ENCODE measurements around the gene RNF13.

Gene RNF13

DNA sequence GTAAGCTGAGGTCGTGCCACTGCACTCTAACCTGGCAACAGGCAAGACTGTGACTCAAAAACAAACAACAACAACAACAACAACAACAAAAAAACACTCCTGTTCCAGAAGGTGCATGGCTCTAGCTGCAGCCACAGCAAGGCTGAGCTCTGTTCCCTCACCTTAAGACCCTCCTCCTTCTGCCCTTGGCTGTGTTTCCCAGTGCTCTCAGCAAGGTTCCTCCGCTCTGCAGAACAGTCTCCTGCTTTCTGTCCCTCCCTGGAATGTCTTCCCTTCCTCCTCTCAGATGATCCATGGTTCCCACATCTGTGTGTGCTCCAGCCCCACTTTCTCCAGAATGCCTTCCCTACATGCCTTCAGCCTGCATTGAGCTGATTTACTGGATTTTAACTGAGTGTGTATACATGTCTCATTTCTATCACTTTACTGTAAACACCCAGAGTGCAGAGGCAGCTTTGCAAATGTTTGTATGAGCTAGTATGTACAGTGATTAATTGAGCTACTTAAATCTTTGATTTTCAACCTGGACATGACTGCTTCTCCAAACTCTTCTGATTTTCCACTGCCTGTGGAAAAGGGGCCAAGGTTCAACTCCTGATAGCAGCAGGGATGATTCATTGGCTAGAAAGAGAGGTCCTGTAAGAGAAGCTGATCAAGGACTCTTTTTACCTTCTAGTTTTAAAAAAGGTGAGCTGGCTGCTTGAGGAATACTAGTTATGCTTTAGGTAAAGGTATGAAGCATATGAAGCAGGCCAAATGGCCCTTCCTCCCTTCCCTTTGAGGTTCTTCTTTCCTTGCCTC is 35.4 kb upstream of the RNF13 start:
- no peaks in the 10 kb centered on the region for H3K27me3 ChIP-seq (ENCODE audit: control insufficient read depth, insufficient read depth, low read length)
- H3K4me3 ChIP-seq (ENCODE audit: low read length): no peak overlapping the region
- H3K27ac ChIP-seq (ENCODE audit: low read length): no peak overlapping the region
- DNase-seq (ENCODE audit: low read depth, low spot score): no peak
- no peaks in the 10 kb centered on the region for H3K4me1 ChIP-seq (ENCODE audit: control insufficient read depth, insufficient read depth, low read length)
- no CpG with 5 or more reads among the region's 2 CpGs for WGBS (ENCODE audit: insufficient coverage, insufficient read length)
- H3K36me3 ChIP-seq (ENCODE audit: control insufficient read depth, insufficient read depth, low read length): no peaks in the 10 kb centered on the region
- H3K9me3 ChIP-seq (ENCODE audit: control insufficient read depth, insufficient read depth, low read length): no peaks in the 10 kb centered on the region

DNA sequence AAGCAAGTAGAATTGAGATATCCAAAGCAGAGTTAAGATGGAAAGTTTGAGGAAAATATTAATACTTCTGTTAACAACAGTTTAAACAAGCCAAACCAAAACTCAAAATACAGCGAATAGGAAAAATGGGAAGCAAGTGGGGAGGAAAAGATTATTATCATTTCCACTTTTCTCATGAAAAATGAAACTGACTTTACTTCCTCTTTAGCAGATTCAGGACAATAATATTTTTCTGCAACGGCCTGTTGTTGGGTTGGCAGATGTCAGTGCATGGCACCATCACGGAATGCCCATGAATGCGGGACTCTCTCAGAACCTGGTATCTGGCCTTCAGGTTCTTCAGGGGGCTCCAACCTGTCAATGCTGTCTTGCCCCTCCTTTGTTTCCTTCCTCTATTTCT is 31.8 kb upstream of the RNF13 start:
- H3K27me3 ChIP-seq (ENCODE audit: control insufficient read depth, insufficient read depth, low read length): no peaks in the 10 kb centered on the region
- no peak overlapping the region for H3K27ac ChIP-seq (ENCODE audit: low read length)
- DNase-seq (ENCODE audit: low read depth, low spot score): no peak
- H3K4me3 ChIP-seq (ENCODE audit: low read length): no peak overlapping the region
- H3K4me1 ChIP-seq (ENCODE audit: control insufficient read depth, insufficient read depth, low read length): no peaks in the 10 kb centered on the region
- H3K9me3 ChIP-seq (ENCODE audit: control insufficient read depth, insufficient read depth, low read length): no peaks in the 10 kb centered on the region
- WGBS (ENCODE audit: insufficient coverage, insufficient read length): no CpG with 5 or more reads among the region's 4 CpGs
- H3K36me3 ChIP-seq (ENCODE audit: control insufficient read depth, insufficient read depth, low read length): no peaks in the 10 kb centered on the region

DNA sequence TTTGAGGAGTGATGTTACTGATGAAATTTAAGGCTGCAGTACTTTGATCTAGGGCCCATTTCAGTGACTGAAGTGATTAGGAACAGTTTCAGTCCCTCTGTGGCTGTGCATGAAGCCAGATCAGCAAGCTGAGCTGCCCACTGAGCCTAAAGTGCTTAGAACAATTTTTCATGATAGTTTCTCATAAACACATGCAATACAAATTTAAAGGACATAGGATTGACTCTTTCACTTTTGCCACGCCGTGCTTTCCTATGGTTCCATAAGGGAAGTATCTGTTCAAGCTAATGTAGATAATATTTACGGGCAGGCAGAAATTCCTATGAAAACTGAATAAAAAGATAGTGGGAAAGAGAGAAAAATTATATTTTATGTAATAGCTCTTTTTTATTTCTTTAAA is 31.3 kb upstream of the RNF13 start:
- no CpG with 5 or more reads among the region's 3 CpGs for WGBS (ENCODE audit: insufficient coverage, insufficient read length)
- no peak overlapping the region for H3K4me3 ChIP-seq (ENCODE audit: low read length)

DNA sequence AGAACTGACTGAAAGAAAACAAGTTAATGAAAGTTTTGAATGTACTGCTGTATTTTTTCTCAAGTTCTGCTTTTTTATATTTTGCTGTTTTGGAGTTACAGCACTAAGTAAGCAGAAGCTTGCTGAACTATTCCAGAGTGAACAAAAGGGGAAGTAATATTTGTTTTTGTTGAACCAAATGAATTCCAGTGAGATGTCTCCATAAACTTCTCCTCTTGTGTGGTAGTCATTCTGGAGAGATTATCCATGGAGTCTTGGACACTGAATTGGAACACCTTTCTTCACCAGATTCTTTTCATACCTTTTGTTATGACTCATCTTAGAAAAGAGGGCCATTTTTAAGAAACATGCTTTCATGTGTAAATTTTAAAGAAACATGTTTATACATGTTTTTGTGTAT is 29.4 kb upstream of the RNF13 start:
- no peak for DNase-seq (ENCODE audit: low read depth, low spot score)

More for the DNA sequence above, 31.3 kb upstream of the RNF13 start:
- Histone ChIP-seq H3K27me3 (ENCODE audit: control insufficient read depth, insufficient read depth, low read length) (no peaks in the 10 kb centered on the region), H3K4me1 (ENCODE audit: control insufficient read depth, insufficient read depth, low read length) (no peaks in the 10 kb centered on the region), H3K27ac (ENCODE audit: low read length) (no peak overlapping the region), H3K9me3 (ENCODE audit: control insufficient read depth, insufficient read depth, low read length) (no peaks in the 10 kb centered on the region), H3K36me3 (ENCODE audit: control insufficient read depth, insufficient read depth, low read length) (no peaks in the 10 kb centered on the region)
- no peak for DNase-seq (ENCODE audit: low read depth, low spot score)

DNA sequence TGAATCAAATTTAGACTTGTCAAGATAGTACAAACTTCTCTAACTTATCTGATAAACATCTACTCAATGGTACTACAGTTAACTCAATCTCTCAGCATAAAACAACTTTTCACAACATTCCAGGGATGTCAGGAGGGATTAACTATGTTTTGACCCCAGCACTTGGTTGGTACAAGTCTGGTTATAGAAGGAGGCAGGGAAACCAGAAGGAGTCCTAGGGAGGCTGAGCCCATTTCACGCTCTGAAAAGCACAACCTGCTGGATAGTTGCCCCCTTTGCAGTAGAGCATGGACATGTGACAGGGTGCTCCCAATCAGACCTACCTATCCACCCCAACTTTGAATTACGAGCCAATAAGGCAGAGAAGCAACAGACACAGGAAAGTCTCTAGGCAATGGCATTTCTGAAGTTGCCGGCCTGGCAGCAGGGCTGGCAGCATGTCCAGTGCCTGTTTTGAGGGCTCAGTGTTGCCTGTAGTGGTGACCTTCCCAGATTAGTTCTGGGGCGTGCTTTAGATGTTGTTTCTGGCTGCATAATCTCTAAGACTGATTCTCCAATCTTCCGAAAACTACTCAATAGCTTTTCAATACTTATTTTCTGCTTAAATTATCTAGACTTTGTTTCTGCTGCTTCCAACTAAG is 28.8 kb upstream of the RNF13 start:
- no peaks in the 10 kb centered on the region for H3K27me3 ChIP-seq (ENCODE audit: control insufficient read depth, insufficient read depth, low read length)
- no CpG with 5 or more reads among the region's 5 CpGs for WGBS (ENCODE audit: insufficient coverage, insufficient read length)
- no peaks in the 10 kb centered on the region for H3K4me1 ChIP-seq (ENCODE audit: control insufficient read depth, insufficient read depth, low read length)
- H3K36me3 ChIP-seq (ENCODE audit: control insufficient read depth, insufficient read depth, low read length): no peaks in the 10 kb centered on the region
- H3K4me3 ChIP-seq (ENCODE audit: low read length): no peak overlapping the region
- no peak for DNase-seq (ENCODE audit: low read depth, low spot score)
- H3K9me3 ChIP-seq (ENCODE audit: control insufficient read depth, insufficient read depth, low read length): no peaks in the 10 kb centered on the region
- no peak overlapping the region for H3K27ac ChIP-seq (ENCODE audit: low read length)

More for the DNA sequence above, 29.4 kb upstream of the RNF13 start:
- Histone ChIP-seq H3K27ac (ENCODE audit: low read length) (no peak overlapping the region), H3K4me3 (ENCODE audit: low read length) (no peak overlapping the region), H3K9me3 (ENCODE audit: control insufficient read depth, insufficient read depth, low read length) (no peaks in the 10 kb centered on the region), H3K36me3 (ENCODE audit: control insufficient read depth, insufficient read depth, low read length) (no peaks in the 10 kb centered on the region), H3K4me1 (ENCODE audit: control insufficient read depth, insufficient read depth, low read length) (no peaks in the 10 kb centered on the region), H3K27me3 (ENCODE audit: control insufficient read depth, insufficient read depth, low read length) (no peaks in the 10 kb centered on the region)

DNA sequence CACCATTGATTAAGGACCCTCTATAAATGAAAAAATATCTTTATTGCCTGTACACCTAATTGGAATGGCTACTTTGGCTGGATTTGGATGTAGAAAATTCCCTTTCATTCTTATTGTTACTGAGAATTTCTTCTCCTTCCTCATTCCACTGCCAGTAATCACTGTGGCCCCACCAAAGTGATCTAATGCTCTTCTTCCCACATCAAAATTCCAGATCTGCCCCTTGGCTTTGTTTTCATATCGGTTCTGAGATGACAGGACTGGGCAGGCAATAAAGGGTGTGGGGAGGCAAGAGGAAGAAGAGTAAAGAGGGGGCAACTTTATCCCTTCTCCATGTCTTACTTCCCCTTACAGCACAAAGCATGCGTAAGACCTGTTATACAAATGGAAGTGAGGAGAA is 22.7 kb upstream of the RNF13 start:
- Histone ChIP-seq H3K4me1 (ENCODE audit: control insufficient read depth, insufficient read depth, low read length) (no peaks in the 10 kb centered on the region), H3K36me3 (ENCODE audit: control insufficient read depth, insufficient read depth, low read length) (no peaks in the 10 kb centered on the region), H3K27me3 (ENCODE audit: control insufficient read depth, insufficient read depth, low read length) (no peaks in the 10 kb centered on the region), H3K4me3 (ENCODE audit: low read length) (no peak overlapping the region), H3K27ac (ENCODE audit: low read length) (no peak overlapping the region), H3K9me3 (ENCODE audit: control insufficient read depth, insufficient read depth, low read length) (no peaks in the 10 kb centered on the region)
- no peak for DNase-seq (ENCODE audit: low read depth, low spot score)
- no CpG with 5 or more reads among the region's 2 CpGs for WGBS (ENCODE audit: insufficient coverage, insufficient read length)

DNA sequence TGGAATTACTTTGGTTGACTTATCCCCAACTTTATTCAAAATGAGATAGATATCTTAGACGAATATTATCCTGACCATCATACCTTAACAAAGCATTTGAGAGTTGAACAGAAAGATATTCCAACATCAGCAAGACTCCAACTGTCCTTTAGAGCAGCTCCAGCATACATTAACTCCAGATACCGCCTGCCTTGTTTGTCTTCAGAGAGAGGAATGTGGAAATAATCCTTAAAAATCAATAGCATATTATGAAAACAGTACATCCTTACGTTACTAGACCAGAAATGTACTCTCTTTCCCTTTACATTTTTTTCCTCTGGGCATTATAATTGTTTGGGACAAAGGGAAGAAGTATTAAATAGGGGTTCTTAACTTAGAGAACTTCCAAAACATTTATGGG is 22.3 kb upstream of the RNF13 start:
- no peaks in the 10 kb centered on the region for H3K36me3 ChIP-seq (ENCODE audit: control insufficient read depth, insufficient read depth, low read length)
- DNase-seq (ENCODE audit: low read depth, low spot score): no peak
- H3K9me3 ChIP-seq (ENCODE audit: control insufficient read depth, insufficient read depth, low read length): no peaks in the 10 kb centered on the region
- no peak overlapping the region for H3K4me3 ChIP-seq (ENCODE audit: low read length)
- no peaks in the 10 kb centered on the region for H3K27me3 ChIP-seq (ENCODE audit: control insufficient read depth, insufficient read depth, low read length)
- H3K4me1 ChIP-seq (ENCODE audit: control insufficient read depth, insufficient read depth, low read length): no peaks in the 10 kb centered on the region
- whole genome bisulfite sequencing (ENCODE audit: insufficient coverage, insufficient read length): no CpG with 5 or more reads among the region's 3 CpGs
- H3K27ac ChIP-seq (ENCODE audit: low read length): no peak overlapping the region

DNA sequence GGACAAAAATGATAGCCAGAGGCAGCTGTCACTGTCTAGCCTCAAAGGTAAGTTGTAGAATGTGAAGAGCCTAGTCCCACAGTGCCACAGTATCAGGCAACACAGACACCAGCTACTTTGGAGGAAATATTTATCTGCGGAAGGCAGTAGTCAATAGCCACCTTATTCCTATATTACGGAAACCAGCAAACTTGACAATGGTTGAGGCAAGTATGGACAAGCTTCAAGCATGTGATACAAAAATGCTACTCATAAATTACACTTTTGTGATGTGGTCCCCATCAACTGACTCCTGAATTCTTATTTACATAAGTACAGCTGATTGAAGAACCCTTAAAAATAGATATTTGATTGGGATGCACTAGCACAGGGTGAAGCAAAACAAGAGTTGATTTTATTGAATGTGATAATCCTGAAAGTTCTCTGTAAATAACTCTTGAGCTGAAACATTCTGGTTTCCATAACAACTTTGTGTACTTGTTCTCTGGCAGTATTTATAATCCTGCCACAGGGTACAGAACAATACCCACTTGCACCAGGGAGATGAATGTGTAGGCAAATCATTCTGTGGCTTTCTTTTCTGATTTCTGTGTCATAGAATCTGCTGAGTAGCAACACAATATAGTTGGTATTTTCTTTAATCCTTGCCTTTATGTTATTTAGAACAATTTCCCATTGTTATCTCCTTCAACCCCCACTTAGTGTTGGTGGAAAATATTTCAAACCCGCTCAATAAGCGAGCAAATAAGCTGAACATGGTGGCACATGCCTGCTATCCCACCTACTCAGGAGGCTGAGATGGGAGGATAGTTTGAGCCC is 20.4 kb upstream of the RNF13 start, which contains the start of gene ANKUB1:
ANKUB1 (minus strand) TSS at position 103 of the 819 bp plus-strand sequence. CDS start 188 bp downstream, outside the sequence.
- no peak within 1 kb of the TSS for H3K4me3 ChIP-seq (ENCODE audit: low read length)
- H3K4me1 ChIP-seq (ENCODE audit: control insufficient read depth, insufficient read depth, low read length): no peaks in the 10 kb centered on the region
- H3K27ac ChIP-seq (ENCODE audit: low read length): no peak within 1 kb of the TSS
- no peaks in the 10 kb centered on the region for H3K36me3 ChIP-seq (ENCODE audit: control insufficient read depth, insufficient read depth, low read length)
- DNase-seq (ENCODE audit: low read depth, low spot score): no peak
- no CpG with 5 or more reads among the region's 4 CpGs for WGBS (ENCODE audit: insufficient coverage, insufficient read length)
- no peaks in the 10 kb centered on the region for H3K27me3 ChIP-seq (ENCODE audit: control insufficient read depth, insufficient read depth, low read length)
- no peaks in the 10 kb centered on the region for H3K9me3 ChIP-seq (ENCODE audit: control insufficient read depth, insufficient read depth, low read length)

DNA sequence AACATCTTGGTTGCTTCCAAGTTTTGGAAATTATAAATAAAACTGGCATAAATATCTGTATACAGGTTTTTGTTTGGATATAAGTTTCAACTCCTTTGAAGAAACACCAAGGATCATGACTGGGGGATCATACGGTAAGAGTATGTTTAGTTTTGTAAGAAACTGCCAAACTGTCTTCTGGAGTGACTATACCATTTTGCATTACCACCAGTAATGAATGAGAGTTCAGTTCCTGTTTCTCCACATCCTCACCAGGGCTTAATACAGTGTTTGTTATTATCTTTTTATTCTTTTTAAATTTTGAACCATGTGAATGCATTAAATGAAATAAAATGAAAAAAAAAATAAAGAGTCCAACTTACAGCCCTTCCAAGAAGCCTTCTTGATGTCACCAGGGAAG is 17.0 kb upstream of the RNF13 start:
- no peaks in the 10 kb centered on the region for H3K36me3 ChIP-seq (ENCODE audit: control insufficient read depth, insufficient read depth, low read length)
- no CpG with 5 or more reads among the region's 1 CpG for WGBS (ENCODE audit: insufficient coverage, insufficient read length)
- H3K27ac ChIP-seq (ENCODE audit: low read length): no peak overlapping the region
- DNase-seq (ENCODE audit: low read depth, low spot score): no peak
- no peaks in the 10 kb centered on the region for H3K27me3 ChIP-seq (ENCODE audit: control insufficient read depth, insufficient read depth, low read length)
- no peak overlapping the region for H3K4me3 ChIP-seq (ENCODE audit: low read length)
- no peaks in the 10 kb centered on the region for H3K9me3 ChIP-seq (ENCODE audit: control insufficient read depth, insufficient read depth, low read length)
- no peaks in the 10 kb centered on the region for H3K4me1 ChIP-seq (ENCODE audit: control insufficient read depth, insufficient read depth, low read length)

DNA sequence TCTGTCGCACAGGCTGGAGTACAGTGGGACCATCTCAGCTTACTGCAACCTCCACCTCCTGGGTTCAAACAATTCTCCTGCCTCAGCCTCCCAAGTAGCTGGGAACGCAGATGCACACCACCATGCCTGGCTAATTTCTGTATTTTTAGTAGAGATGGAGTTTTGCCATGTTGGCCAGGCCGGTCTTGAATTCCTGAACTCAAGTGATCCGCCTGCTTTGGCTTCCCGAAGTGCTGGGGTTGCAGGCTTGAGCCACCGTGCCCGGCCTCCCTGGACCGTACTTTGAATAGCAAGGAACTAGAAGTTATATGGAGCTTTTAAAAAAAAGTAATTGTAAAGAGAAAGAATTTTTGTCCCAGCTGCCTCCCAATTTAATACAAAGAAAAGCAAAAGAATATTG is 12.3 kb upstream of the RNF13 start:
- H3K27ac ChIP-seq (ENCODE audit: low read length): no peak overlapping the region
- WGBS (ENCODE audit: insufficient coverage, insufficient read length): no CpG with 5 or more reads among the region's 8 CpGs
- H3K36me3 ChIP-seq (ENCODE audit: control insufficient read depth, insufficient read depth, low read length): no peaks in the 10 kb centered on the region
- 0 out of 2 replicates have a peak, but pooled peaks cover 1% of the 10 kb centered on the region for H3K27me3 ChIP-seq (ENCODE audit: control insufficient read depth, insufficient read depth, low read length)
- H3K9me3 ChIP-seq (ENCODE audit: control insufficient read depth, insufficient read depth, low read length): no peaks in the 10 kb centered on the region
- no peak for DNase-seq (ENCODE audit: low read depth, low spot score)
- H3K4me1 ChIP-seq (ENCODE audit: control insufficient read depth, insufficient read depth, low read length): no peaks in the 10 kb centered on the region
- H3K4me3 ChIP-seq (ENCODE audit: low read length): no peak overlapping the region

Data from iPS DF 6.9 (cell line).